H9 (cell line): ENCODE measurements around the gene RPL9. TPM values are rescaled to one million over a fixed set of nuclear protein-coding genes. Genes with fewer than 3 reads are reported as not detected.
"Not testable (repeated sequence)": the region's sequence is repeated elsewhere in the genome, so short reads cannot be mapped to it uniquely, and the experiment has no call there.

Experiments
- DNase-seq: peaks from one replicate; pipeline ENCODE4 v3.0.0-alpha.2; 2017
- H2AFZ ChIP-seq: one replicate; pipeline ENCODE4 v1.6.1; 2013; ENCODE audit warnings: mild to moderate bottlenecking, low read length, control low read depth, moderate library complexity
- H2AK5ac ChIP-seq: 2 replicates; pipeline ENCODE4 v1.6.1; 2013; ENCODE audit warnings: low read length, control low read depth, mixed read lengths; ENCODE audit not compliant: insufficient read length
- H2BK120ac ChIP-seq: one replicate; pipeline ENCODE4 v1.6.1; 2013; ENCODE audit warnings: low read depth, mild to moderate bottlenecking, low read length, control low read depth, inconsistent platforms; ENCODE audit not compliant: poor library complexity, severe bottlenecking
- H2BK12ac ChIP-seq: 2 replicates; pipeline ENCODE4 v1.6.1; 2013; ENCODE audit warnings: low read length, control low read depth, mixed read lengths, low read depth; ENCODE audit not compliant: insufficient read length
- H2BK15ac ChIP-seq: 2 replicates; pipeline ENCODE4 v1.6.1; 2013; ENCODE audit warnings: low read depth, low read length, control low read depth
- H2BK20ac ChIP-seq: one replicate; pipeline ENCODE4 v1.6.1; 2013; ENCODE audit warnings: low read depth, mild to moderate bottlenecking, low read length, control low read depth, inconsistent platforms; ENCODE audit not compliant: poor library complexity, severe bottlenecking
- H2BK5ac ChIP-seq: 2 replicates; pipeline ENCODE4 v1.6.1; 2013; ENCODE audit warnings: low read length, control low read depth, mixed read lengths; ENCODE audit not compliant: insufficient read length
- H3K14ac ChIP-seq: 2 replicates; pipeline ENCODE4 v1.6.1; 2013; ENCODE audit warnings: low read length, control low read depth; ENCODE audit not compliant: insufficient read depth
- H3K18ac ChIP-seq: 2 replicates; pipeline ENCODE4 v1.6.1; 2013; ENCODE audit warnings: low read depth, mild to moderate bottlenecking, mixed read lengths, low read length, control low read depth; ENCODE audit not compliant: insufficient read length
- H3K23ac ChIP-seq: 2 replicates; pipeline ENCODE4 v1.6.1; 2013; ENCODE audit warnings: low read length, control low read depth, mixed read lengths, low read depth; ENCODE audit not compliant: insufficient read length
- H3K23me2 ChIP-seq: 2 replicates; pipeline ENCODE4 v1.6.1; 2013; ENCODE audit warnings: low read depth, mild to moderate bottlenecking, mixed read lengths, low read length, control low read depth; ENCODE audit not compliant: insufficient read length, poor library complexity, severe bottlenecking
- H3K27ac ChIP-seq: 2 replicates; pipeline ENCODE4 v1.5.1; 2013; ENCODE audit warnings: low read length, control low read depth, mixed read lengths, low read depth; ENCODE audit not compliant: insufficient read length
- H3K27me3 ChIP-seq: 2 replicates; pipeline ENCODE4 v1.6.1; 2013; ENCODE audit warnings: low read length, control low read depth, inconsistent platforms; ENCODE audit not compliant: insufficient read depth
- H3K4ac ChIP-seq: 2 replicates; pipeline ENCODE4 v1.6.1; 2013; ENCODE audit warnings: low read depth, mild to moderate bottlenecking, control low read depth, inconsistent platforms, low read length, moderate library complexity
- H3K4me1 ChIP-seq: 2 replicates; pipeline ENCODE4 v1.6.1; 2013; ENCODE audit warnings: low read length, control low read depth, inconsistent platforms; ENCODE audit not compliant: insufficient read depth
- H3K4me2 ChIP-seq: 2 replicates; pipeline ENCODE4 v1.6.1; 2013; ENCODE audit warnings: low read length, control low read depth, mixed read lengths; ENCODE audit not compliant: insufficient read length, insufficient read depth
- H3K56ac ChIP-seq: 2 replicates; pipeline ENCODE4 v1.6.1; 2013; ENCODE audit warnings: low read depth, mild to moderate bottlenecking, mixed read lengths, low read length, control low read depth; ENCODE audit not compliant: insufficient read length
- H3K79me1 ChIP-seq: 2 replicates; pipeline ENCODE4 v1.6.1; 2013; ENCODE audit warnings: low read depth, mild to moderate bottlenecking, moderate library complexity, low read length, control low read depth, inconsistent platforms; ENCODE audit not compliant: insufficient read depth, poor library complexity, severe bottlenecking
- H3K79me2 ChIP-seq: 2 replicates; pipeline ENCODE4 v1.6.1; 2013; ENCODE audit warnings: low read length, control low read depth, inconsistent platforms; ENCODE audit not compliant: insufficient read depth
- H3K9ac ChIP-seq: 2 replicates; pipeline ENCODE4 v1.6.1; 2013; ENCODE audit warnings: low read length, control low read depth, mixed read lengths; ENCODE audit not compliant: insufficient read length; ENCODE audit errors: extremely low read depth
- H3K9me3 ChIP-seq: one replicate; pipeline ENCODE4 v1.6.1; 2013; ENCODE audit warnings: low read depth, low read length, inconsistent platforms; ENCODE audit not compliant: control insufficient read depth
- H3T11ph ChIP-seq: one replicate; pipeline ENCODE4 v1.6.1; 2013; ENCODE audit warnings: mild to moderate bottlenecking, low read length, control low read depth, inconsistent platforms
- H4K20me1 ChIP-seq: one replicate; pipeline ENCODE4 v1.6.1; 2013; ENCODE audit not compliant: control insufficient read depth, insufficient read length, insufficient read depth
- H4K5ac ChIP-seq: 2 replicates; pipeline ENCODE4 v1.6.1; 2013; ENCODE audit warnings: low read depth, mild to moderate bottlenecking, mixed read lengths, low read length, control low read depth; ENCODE audit not compliant: insufficient read length
- H4K8ac ChIP-seq: replicated peaks from 2 replicates; pipeline ENCODE4 v1.6.1; 2013; ENCODE audit warnings: low read length, control low read depth, mixed read lengths, low read depth; ENCODE audit not compliant: insufficient read length
- H4K91ac ChIP-seq: 2 replicates; pipeline ENCODE4 v1.6.1; 2013; ENCODE audit warnings: low read depth, mild to moderate bottlenecking, moderate library complexity, mixed read lengths, low read length, control low read depth; ENCODE audit not compliant: insufficient read length
- H3K27ac Mint-ChIP-seq, 3 experiments: 2 replicates in 2 of 3; 3 replicates in 1 of 3; pipeline ENCODE4 v1.8.0; 2020 to 2021; ENCODE audit warnings: mixed read lengths in 3 of 3, mild to moderate bottlenecking in 1 of 3, moderate library complexity in 1 of 3
- H3K27me3 Mint-ChIP-seq: 2 replicates; pipeline ENCODE4 v1.8.0; 2021; ENCODE audit warnings: low read depth, mild to moderate bottlenecking, moderate library complexity, mixed read lengths
- H3K36me3 Mint-ChIP-seq, 3 experiments: 2 replicates in 2 of 3; 3 replicates in 1 of 3; pipeline ENCODE4 v1.8.0; 2020 to 2021; ENCODE audit warnings: low read depth in 3 of 3, mixed read lengths in 3 of 3; ENCODE audit not compliant: insufficient read depth in 1 of 3
- H3K4me1 Mint-ChIP-seq, 2 experiments: 2 replicates each; pipeline ENCODE4 v1.8.0; 2020; ENCODE audit warnings: mixed read lengths in 2 of 2
- H3K4me3 Mint-ChIP-seq, 2 experiments: 2 replicates in 1 of 2; 3 replicates in 1 of 2; pipeline ENCODE4 v1.8.0; 2020 to 2021; ENCODE audit warnings: mild to moderate bottlenecking in 2 of 2, mixed read lengths in 2 of 2, moderate library complexity in 1 of 2
- H3K9me3 Mint-ChIP-seq, 2 experiments: 2 replicates in 1 of 2; 3 replicates in 1 of 2; pipeline ENCODE4 v1.8.0; 2020; ENCODE audit warnings: mild to moderate bottlenecking in 2 of 2, mixed read lengths in 2 of 2, moderate library complexity in 1 of 2
- WGBS: extraction: QIAGEN DNeasy Blood & Tissue Kit; methylation state at CpG from one replicate; pipeline ENCODE4 v1.1.7; 2013; ENCODE audit warnings: missing lambda C conversion rate, low lambda C conversion rate, mixed read lengths; ENCODE audit not compliant: insufficient read length; ENCODE audit errors: extremely low coverage; 5-methylcytosine and 5-hydroxymethylcytosine counted together
- total RNA-seq: library from RNA; stranded (reverse); gene quantifications from 2 replicates; pipeline ENCODE4 v1.2.1, GENCODE V29; 2021
- TF ChIP-seq, protein P1 (sequence below): fragments of 200-600 bp; sonication (generic); conservative IDR thresholded peaks from 3 replicates; pipeline ENCODE4 v1.8.0; 2021; ENCODE audit warnings: antibody characterized with exemption, mild to moderate bottlenecking

Gene RPL9
- total RNA-seq, 1 experiment from 2014 or later: 1,888 TPM

DNA sequence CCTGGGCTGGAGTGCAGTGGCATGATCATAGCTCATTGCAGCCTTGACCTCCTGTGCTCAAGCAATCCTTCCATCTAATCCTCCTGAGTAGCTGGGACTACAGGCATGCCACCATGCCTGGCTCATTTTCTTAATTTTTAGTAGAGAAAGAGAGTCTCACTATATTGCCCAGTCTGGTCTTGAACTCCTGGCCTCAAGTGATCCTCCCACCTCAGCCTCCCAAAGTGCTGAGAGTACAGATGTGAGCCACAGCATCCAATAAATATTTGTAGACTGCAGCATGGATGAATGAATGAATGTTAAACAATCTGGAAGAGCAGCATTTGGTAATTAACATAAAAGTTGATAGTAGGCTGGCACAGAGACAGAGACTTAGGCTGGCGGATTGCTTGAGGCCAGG lies 32.0 kb downstream of the RPL9 start:
- Mint-ChIP-seq H3K27me3 (no peaks in the 10 kb centered on the region), H3K36me3 (no peaks in the 10 kb centered on the region), H3K4me3 (no peak overlapping the region), H3K27ac (no peak overlapping the region; a peak in 1 of 7 replicates), H3K9me3 (no peaks in the 10 kb centered on the region), H3K4me1 (peaks cover 4 to 6% of the 10 kb centered on the region in 2 experiments)
- no peak overlapping the region for H4K8ac ChIP-seq
- no peaks in the 10 kb centered on the region for H3K9me3 ChIP-seq
- no peak overlapping the region for H3K4me2 ChIP-seq
- H3K27ac ChIP-seq: no peak overlapping the region
- no peaks in the 10 kb centered on the region for H3K79me2 ChIP-seq
- H4K5ac ChIP-seq: no peak overlapping the region
- H2AFZ ChIP-seq: no peak overlapping the region
- H3K18ac ChIP-seq: no peak overlapping the region
- H2BK120ac ChIP-seq: no peak overlapping the region
- H4K91ac ChIP-seq: no peak overlapping the region
- no peak overlapping the region for H3K56ac ChIP-seq
- no peak overlapping the region for H3T11ph ChIP-seq
- H2BK15ac ChIP-seq: no peak overlapping the region
- H3K14ac ChIP-seq: no peak overlapping the region
- H2BK20ac ChIP-seq: no peak overlapping the region
- no peak overlapping the region for H2AK5ac ChIP-seq
- no peak overlapping the region for H2BK12ac ChIP-seq
- no peaks in the 10 kb centered on the region for H4K20me1 ChIP-seq
- TF ChIP-seq, protein P1, sequence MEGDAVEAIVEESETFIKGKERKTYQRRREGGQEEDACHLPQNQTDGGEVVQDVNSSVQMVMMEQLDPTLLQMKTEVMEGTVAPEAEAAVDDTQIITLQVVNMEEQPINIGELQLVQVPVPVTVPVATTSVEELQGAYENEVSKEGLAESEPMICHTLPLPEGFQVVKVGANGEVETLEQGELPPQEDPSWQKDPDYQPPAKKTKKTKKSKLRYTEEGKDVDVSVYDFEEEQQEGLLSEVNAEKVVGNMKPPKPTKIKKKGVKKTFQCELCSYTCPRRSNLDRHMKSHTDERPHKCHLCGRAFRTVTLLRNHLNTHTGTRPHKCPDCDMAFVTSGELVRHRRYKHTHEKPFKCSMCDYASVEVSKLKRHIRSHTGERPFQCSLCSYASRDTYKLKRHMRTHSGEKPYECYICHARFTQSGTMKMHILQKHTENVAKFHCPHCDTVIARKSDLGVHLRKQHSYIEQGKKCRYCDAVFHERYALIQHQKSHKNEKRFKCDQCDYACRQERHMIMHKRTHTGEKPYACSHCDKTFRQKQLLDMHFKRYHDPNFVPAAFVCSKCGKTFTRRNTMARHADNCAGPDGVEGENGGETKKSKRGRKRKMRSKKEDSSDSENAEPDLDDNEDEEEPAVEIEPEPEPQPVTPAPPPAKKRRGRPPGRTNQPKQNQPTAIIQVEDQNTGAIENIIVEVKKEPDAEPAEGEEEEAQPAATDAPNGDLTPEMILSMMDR: no peak
- H3K23me2 ChIP-seq: no peaks in the 10 kb centered on the region
- no CpG with 5 or more reads among the region's 1 CpG for WGBS
- no peaks in the 10 kb centered on the region for H3K27me3 ChIP-seq
- H2BK5ac ChIP-seq: no peak overlapping the region
- no peak for DNase-seq
- no peak overlapping the region for H3K9ac ChIP-seq
- H3K4ac ChIP-seq: no peak overlapping the region
- H3K23ac ChIP-seq: no peak overlapping the region
- no peaks in the 10 kb centered on the region for H3K4me1 ChIP-seq
- no peaks in the 10 kb centered on the region for H3K79me1 ChIP-seq

DNA sequence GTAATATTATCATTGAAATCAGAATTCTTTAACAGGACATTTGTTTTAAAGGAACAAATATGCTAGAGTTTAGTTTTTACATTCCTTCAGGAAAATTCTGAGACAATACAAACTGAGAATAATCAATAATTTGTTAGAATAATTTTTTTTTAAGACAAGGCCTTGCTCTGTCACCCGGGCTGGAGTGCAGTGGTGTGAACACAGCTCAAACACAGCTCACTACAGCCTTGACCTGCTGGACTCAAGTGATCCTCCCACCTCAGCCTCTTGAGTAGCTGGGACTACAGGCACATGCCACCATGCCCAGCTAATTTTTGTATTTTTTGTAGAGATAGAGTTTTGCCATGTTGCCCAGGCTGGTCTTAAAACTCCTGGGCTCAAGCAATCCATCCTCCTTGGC lies 33.4 kb downstream of the RPL9 start:
- not testable (repeated sequence) for H2BK5ac ChIP-seq, H2BK20ac ChIP-seq, H3K27ac ChIP-seq, H3K9me3 Mint-ChIP-seq, H4K8ac ChIP-seq, H3K79me2 ChIP-seq, H3K4me1 ChIP-seq, DNase-seq, H2BK12ac ChIP-seq, H3K56ac ChIP-seq, H3K18ac ChIP-seq, H3K4ac ChIP-seq, H3K36me3 Mint-ChIP-seq, H2BK120ac ChIP-seq, H2AFZ ChIP-seq, H3K27ac Mint-ChIP-seq, H3K23ac ChIP-seq, H3K27me3 Mint-ChIP-seq, H4K5ac ChIP-seq, H3K23me2 ChIP-seq, H3K14ac ChIP-seq, H3T11ph ChIP-seq, H2BK15ac ChIP-seq, H3K27me3 ChIP-seq, H4K91ac ChIP-seq, H3K4me3 Mint-ChIP-seq, H3K4me2 ChIP-seq, H4K20me1 ChIP-seq, H3K9ac ChIP-seq, H2AK5ac ChIP-seq, H3K79me1 ChIP-seq, H3K4me1 Mint-ChIP-seq, H3K9me3 ChIP-seq
- no CpG with 5 or more reads among the region's 1 CpG for WGBS
